ENCODE measurements around the gene USP32. TPM values are rescaled to one million over a fixed set of nuclear protein-coding genes. Genes with fewer than 3 reads are reported as not detected.
"Not testable (repeated sequence)": the region's sequence is repeated elsewhere in the genome, so short reads cannot be mapped to it uniquely, and the experiment has no call there.

Gene USP32
- total RNA-seq, 1 donor from 2014 or later = 39.0 TPM

- no peak for DNase-seq (ENCODE audit: low spot score)
Observed at GRCh38 chr17:60371818-60372510, 20.0 kb downstream of the USP32 start.

- DNase-seq (ENCODE audit: low spot score) = no peak
Observed at GRCh38 chr17:60371416-60371815, 20.5 kb downstream of the USP32 start.

- no peak for DNase-seq (ENCODE audit: low spot score)
Observed at GRCh38 chr17:60369727-60370126, 22.2 kb downstream of the USP32 start.

- DNase-seq (ENCODE audit: low spot score) = no peak
Observed at GRCh38 chr17:60363700-60364405, 28.1 kb downstream of the USP32 start.

- no peak for DNase-seq (ENCODE audit: low spot score)
Observed at GRCh38 chr17:60362329-60362728, 29.6 kb downstream of the USP32 start.

- no peak for DNase-seq (ENCODE audit: low spot score)
Observed at GRCh38 chr17:60361889-60362288, 30.0 kb downstream of the USP32 start.

GRCh38 chr17:60359415-60359814 lies 32.5 kb downstream of the USP32 start:
- no peak for DNase-seq (ENCODE audit: low spot score)

GRCh38 chr17:60358606-60359225 lies 33.2 kb downstream of the USP32 start:
- no peak for DNase-seq (ENCODE audit: low spot score)

GRCh38 chr17:60356940-60357339 lies 35.0 kb downstream of the USP32 start:
- no peak for DNase-seq (ENCODE audit: low spot score)

GRCh38 chr17:60355663-60356594 lies 36.0 kb downstream of the USP32 start:
- no peak for DNase-seq (ENCODE audit: low spot score)

GRCh38 chr17:60354223-60354622 lies 37.7 kb downstream of the USP32 start:
- DNase-seq (ENCODE audit: low spot score) = no peak

- DNase-seq (ENCODE audit: low spot score) = no peak
Observed at GRCh38 chr17:60353773-60354172, 38.2 kb downstream of the USP32 start.

- DNase-seq (ENCODE audit: low spot score) = no peak
Observed at GRCh38 chr17:60352569-60352968, 39.4 kb downstream of the USP32 start.

- DNase-seq (ENCODE audit: low spot score) = no peak
Observed at GRCh38 chr17:60352071-60352470, 39.9 kb downstream of the USP32 start.

- DNase-seq (ENCODE audit: low spot score) = no peak
Observed at GRCh38 chr17:60351012-60351695, 40.8 kb downstream of the USP32 start.

- DNase-seq (ENCODE audit: low spot score) = no peak
Observed at GRCh38 chr17:60348616-60349015, 43.3 kb downstream of the USP32 start.

- no peak for DNase-seq (ENCODE audit: low spot score)
Observed at GRCh38 chr17:60345233-60345632, 46.7 kb downstream of the USP32 start.

GRCh38 chr17:60342492-60342891 lies 49.4 kb downstream of the USP32 start:
- not testable (repeated sequence) for DNase-seq (ENCODE audit: low spot score)

- DNase-seq (ENCODE audit: low spot score) = no peak
Observed at GRCh38 chr17:60335289-60335688, 56.6 kb downstream of the USP32 start.

GRCh38 chr17:60333628-60334031 lies 58.3 kb downstream of the USP32 start:
- no peak for DNase-seq (ENCODE audit: low spot score)

- DNase-seq (ENCODE audit: low spot score) = not testable (repeated sequence)
Observed at GRCh38 chr17:60333072-60333471, 58.9 kb downstream of the USP32 start.
